LNCAP (cell line): ENCODE results near the gene FAM83D.

Experiments
- CTCF ChIP-seq: fragments of 450-650 bp; IDR thresholded peaks from 2 replicates; pipeline ENCODE4 v1.5.1; 2017; ENCODE audit warnings: mild to moderate bottlenecking

FAM83D gene

DNA sequence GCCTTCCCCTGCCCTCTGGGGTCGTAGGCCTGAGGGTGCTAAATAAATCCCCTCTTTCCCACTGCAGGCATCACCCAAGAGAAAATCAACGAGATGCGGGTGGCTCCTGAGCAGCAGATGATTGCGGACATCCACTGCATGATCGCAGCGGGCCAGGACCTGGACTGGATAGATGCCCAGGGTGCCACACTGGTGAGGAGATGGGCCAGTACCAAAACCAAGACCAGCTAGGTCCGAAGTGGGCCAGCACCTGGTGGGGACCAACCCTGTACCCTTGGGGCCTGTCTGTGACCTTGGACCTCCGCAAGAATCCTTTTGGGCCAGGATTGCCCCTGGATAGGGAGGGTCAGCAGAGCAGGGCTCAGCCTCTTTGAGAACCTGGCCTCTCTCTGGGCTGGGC, 23.6 kb upstream of the FAM83D start:
- TF ChIP-seq CTCF, result no peak

GRCh38 chr20:38903335-38903734, 22.9 kb upstream of the FAM83D start:
- no peak for TF ChIP-seq CTCF

DNA sequence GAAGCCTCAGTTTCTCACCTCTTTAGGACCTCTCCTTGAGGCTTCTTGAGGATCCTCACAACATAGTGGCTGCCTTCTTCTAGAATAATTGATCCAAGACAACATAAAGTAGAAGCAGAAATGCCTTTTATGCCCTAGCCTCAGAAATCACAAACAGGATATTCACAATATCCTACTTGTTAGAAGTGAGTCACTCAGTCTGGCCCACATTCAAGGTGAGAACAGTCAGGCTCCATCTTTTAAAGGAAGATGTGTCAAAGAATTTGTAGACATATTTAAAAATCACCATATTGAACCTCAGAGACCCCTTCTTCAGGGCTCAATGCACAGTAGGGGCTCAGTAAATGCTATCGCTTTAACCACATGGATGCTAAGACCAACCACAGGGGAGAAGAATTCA, 20.8 kb upstream of the FAM83D start:
- no peak for TF ChIP-seq CTCF

GRCh38 chr20:38907918-38908677, 18.1 kb upstream of the FAM83D start:
- TF ChIP-seq CTCF, result no peak

DNA sequence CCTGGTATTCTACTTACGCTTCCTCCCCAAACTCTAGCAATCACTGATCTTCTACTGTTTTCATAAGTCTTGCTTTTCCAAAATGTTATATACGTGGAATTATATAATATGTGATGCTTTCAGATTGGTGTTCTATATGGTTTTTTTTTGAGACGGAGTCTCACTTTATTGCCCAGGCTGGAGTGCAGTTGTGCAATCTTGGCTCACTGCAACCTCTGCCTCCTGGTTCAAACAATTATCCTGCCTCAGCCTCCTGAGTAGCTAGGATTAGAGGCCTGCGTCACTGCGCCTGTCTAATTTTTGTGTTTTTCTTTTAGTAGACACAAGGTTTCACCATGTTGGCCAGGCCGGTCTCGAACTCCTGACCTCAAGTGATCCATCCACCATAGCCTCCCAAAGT, 10.9 kb upstream of the FAM83D start:
- TF ChIP-seq CTCF, result no peak

GRCh38 chr20:38917657-38918056, 8.6 kb upstream of the FAM83D start:
- no peak for TF ChIP-seq CTCF

- TF ChIP-seq CTCF, result no peak
Observed at GRCh38 chr20:38918172-38918571, 8.0 kb upstream of the FAM83D start.

DNA sequence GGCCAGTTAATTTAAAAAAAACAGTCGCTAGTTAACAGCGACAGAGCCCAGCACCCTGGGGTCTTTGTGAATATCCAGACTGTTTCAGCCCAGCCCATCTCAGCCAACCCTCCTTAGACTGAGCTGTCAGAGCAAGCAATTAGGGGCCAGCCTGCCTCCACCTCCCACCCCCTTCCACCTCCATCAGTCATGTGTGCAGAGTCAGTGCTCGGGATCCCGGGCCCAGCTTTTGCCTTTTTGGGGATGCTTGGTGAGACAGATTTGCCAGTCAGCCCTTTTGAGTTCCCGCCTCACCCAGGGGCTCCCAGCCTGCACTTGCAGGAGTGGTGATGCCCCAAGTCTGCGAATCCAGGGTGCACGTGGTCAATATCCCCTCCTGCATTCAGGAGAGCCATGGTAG, 6.5 kb upstream of the FAM83D start:
- TF ChIP-seq CTCF, result no peak
